ENCODE data around the gene FAM210A.

Gene FAM210A

GRCh38 chr18:13620818-13621445 lies 105.4 kb downstream of the FAM210A start:
- TF ChIP-seq CTCF (IDR thresholded peaks at IDR 0.05), result no peak
- Histone ChIP-seq H3K27me3 (no peaks in the 10 kb centered on the region), H3K9me3 (no peaks in the 10 kb centered on the region), H3K36me3 (peaks cover 23% of the 10 kb centered on the region), H3K27ac (no peak overlapping the region), H3K4me3 (ENCODE audit: low read depth in 1 of 2, low read length in 1 of 2) (no peak overlapping the region), H3K4me1 (ENCODE audit: control insufficient read depth in 1 of 2, insufficient read depth in 1 of 2, low read depth in 1 of 2, low read length in 1 of 2) (no peaks in the 10 kb centered on the region)

- H3K4me1 ChIP-seq (ENCODE audit: control insufficient read depth in 1 of 2, insufficient read depth in 1 of 2, low read depth in 1 of 2, low read length in 1 of 2), result no peaks in the 10 kb centered on the region
- no peak overlapping the region for H3K27ac ChIP-seq
- H3K27me3 ChIP-seq, result peaks cover 4% of the 10 kb centered on the region
- no peaks in the 10 kb centered on the region for H3K9me3 ChIP-seq
- TF ChIP-seq CTCF (IDR thresholded peaks at IDR 0.05), result no peak
- H3K36me3 ChIP-seq, result peaks cover 23% of the 10 kb centered on the region
- H3K4me3 ChIP-seq (ENCODE audit: low read depth in 1 of 2, low read length in 1 of 2), result no peak overlapping the region
Observed at GRCh38 chr18:13620206-13620672, 106.1 kb downstream of the FAM210A start.

- Histone ChIP-seq H3K4me1 (ENCODE audit: control insufficient read depth in 1 of 2, insufficient read depth in 1 of 2, low read depth in 1 of 2, low read length in 1 of 2) (peaks cover 0 to 5% of the 10 kb centered on the region in 2 experiments), H3K27me3 (peaks cover 10% of the 10 kb centered on the region), H3K9me3 (no peaks in the 10 kb centered on the region), H3K27ac (no peak overlapping the region), H3K4me3 (ENCODE audit: low read depth in 1 of 2, low read length in 1 of 2) (no peak overlapping the region), H3K36me3 (peaks cover 23% of the 10 kb centered on the region)
- no peak for TF ChIP-seq CTCF (IDR thresholded peaks at IDR 0.05)
Observed at GRCh38 chr18:13619505-13620205, 106.7 kb downstream of the FAM210A start.

GRCh38 chr18:13618760-13619438 lies 107.5 kb downstream of the FAM210A start:
- peaks cover 0 to 6% of the 10 kb centered on the region in 2 experiments for H3K4me1 ChIP-seq (ENCODE audit: control insufficient read depth in 1 of 2, insufficient read depth in 1 of 2, low read depth in 1 of 2, low read length in 1 of 2)
- no peak for TF ChIP-seq CTCF (IDR thresholded peaks at IDR 0.05)
- no peaks in the 10 kb centered on the region for H3K9me3 ChIP-seq
- peaks cover 17% of the 10 kb centered on the region for H3K27me3 ChIP-seq
- no peak overlapping the region for H3K27ac ChIP-seq
- H3K36me3 ChIP-seq, result peaks cover 17% of the 10 kb centered on the region
- H3K4me3 ChIP-seq (ENCODE audit: low read depth in 1 of 2, low read length in 1 of 2), result no peak overlapping the region

GRCh38 chr18:13617826-13618515 lies 108.4 kb downstream of the FAM210A start:
- Histone ChIP-seq H3K4me3 (ENCODE audit: low read depth in 1 of 2, low read length in 1 of 2) (no peak overlapping the region), H3K4me1 (ENCODE audit: control insufficient read depth in 1 of 2, insufficient read depth in 1 of 2, low read depth in 1 of 2, low read length in 1 of 2) (peaks cover 0 to 6% of the 10 kb centered on the region in 2 experiments), H3K27ac (no peak overlapping the region), H3K27me3 (peaks cover 27% of the 10 kb centered on the region), H3K9me3 (no peaks in the 10 kb centered on the region), H3K36me3 (peaks cover 8% of the 10 kb centered on the region)
- TF ChIP-seq CTCF (IDR thresholded peaks at IDR 0.05), result no peak
